Esophagus muscularis mucosa (tissue), 4 donors: ENCODE measurements around the gene EEPD1.

Source experiments
- CTCF ChIP-seq, 3 experiments: fragments of 200-600 bp in 2 of 3; fragments of 450-650 bp in 1 of 3; sonication (generic) in 2 of 3; IDR thresholded peaks; one replicate each; pipeline ENCODE4 v1.5.1; 2017 to 2019; ENCODE audit warnings: antibody characterized with exemption in 3 of 3, mild to moderate bottlenecking in 2 of 3, moderate library complexity in 1 of 3
- EP300 ChIP-seq: sonication (generic); formaldehyde crosslinking; IDR thresholded peaks from one replicate; pipeline ENCODE4 v1.6.1; 2017; ENCODE audit warnings: antibody characterized with exemption
- POLR2A ChIP-seq: fragments of 450-650 bp; IDR thresholded peaks from one replicate; pipeline ENCODE4 v1.6.1; 2017; ENCODE audit warnings: antibody characterized with exemption, moderate library complexity, mild to moderate bottlenecking, low read depth
- POLR2AphosphoS5 ChIP-seq, 2 donors: sonication (generic); formaldehyde crosslinking; IDR thresholded peaks; one replicate each; pipeline ENCODE4 v1.6.1; 2017; ENCODE audit warnings: antibody characterized with exemption in 2 of 2

GRCh38 chr7:36296284-36296683 lies 143.2 kb downstream of the EEPD1 start:
- no peak for TF ChIP-seq POLR2AphosphoS5 (IDR thresholded peaks at IDR 0.05)
- no peak for TF ChIP-seq CTCF (IDR thresholded peaks at IDR 0.05)
- TF ChIP-seq POLR2A: no peak
- no peak for TF ChIP-seq EP300
